NOMO-1 (cell line): ENCODE results near the gene WNT5B.
"Not testable (repeated sequence)": the region's sequence is repeated elsewhere in the genome, so short reads cannot be mapped to it uniquely, and the experiment has no call there.

Source experiments
- DNase-seq, 2 experiments: peaks; one replicate each; lab custom pipeline; 2025; ENCODE audit not compliant: unreplicated experiment in 2 of 2; lab: John Stamatoyannopoulos, UW

WNT5B gene

GRCh38 chr12:1595690-1596347 is 33.2 kb upstream of the WNT5B start:
- DNase-seq, result no peak

GRCh38 chr12:1598757-1599156 is 30.3 kb upstream of the WNT5B start:
- no peak for DNase-seq

GRCh38 chr12:1602706-1603105 is 26.3 kb upstream of the WNT5B start:
- DNase-seq, result not testable (repeated sequence)

GRCh38 chr12:1603269-1603993 is 25.6 kb upstream of the WNT5B start:
- DNase-seq, result no peak

GRCh38 chr12:1604464-1604863 is 24.6 kb upstream of the WNT5B start:
- DNase-seq, result no peak

- DNase-seq, result peak; percentile 58 to 70
Observed at GRCh38 chr12:1605129-1606020, 23.7 kb upstream of the WNT5B start.

GRCh38 chr12:1606021-1606622 is 22.9 kb upstream of the WNT5B start:
- peak; percentile 34 to 70 for DNase-seq

- DNase-seq, result peak in 1 of 2 experiments; percentile 32
Observed at GRCh38 chr12:1607940-1608712, 20.9 kb upstream of the WNT5B start.

GRCh38 chr12:1608713-1609119 is 20.3 kb upstream of the WNT5B start:
- peak; percentile 39 to 70 for DNase-seq

- DNase-seq, result no peak
Observed at GRCh38 chr12:1610072-1610643, 18.9 kb upstream of the WNT5B start.

- DNase-seq, result no peak
Observed at GRCh38 chr12:1611803-1612572, 17.0 kb upstream of the WNT5B start.

GRCh38 chr12:1613860-1614259 is 15.2 kb upstream of the WNT5B start:
- no peak for DNase-seq

GRCh38 chr12:1614360-1614759 is 14.7 kb upstream of the WNT5B start:
- no peak for DNase-seq

- DNase-seq, result peak; percentile 58 to 64
Observed at GRCh38 chr12:1616233-1617066, 12.6 kb upstream of the WNT5B start.

- DNase-seq, result peak in 1 of 2 experiments; percentile 42
Observed at GRCh38 chr12:1618489-1618888, 10.5 kb upstream of the WNT5B start.

GRCh38 chr12:1619159-1619558 is 9.9 kb upstream of the WNT5B start:
- no peak for DNase-seq

- peak; percentile 88 to 93 for DNase-seq
Observed at GRCh38 chr12:1619587-1619986, 9.4 kb upstream of the WNT5B start.

GRCh38 chr12:1620092-1620491 is 8.9 kb upstream of the WNT5B start:
- DNase-seq, result no peak
